ENCODE measurements around the gene GGA1.
"Not testable (repeated sequence)": the region's sequence is repeated elsewhere in the genome, so short reads cannot be mapped to it uniquely, and the experiment has no call there.

The GGA1 gene

DNA sequence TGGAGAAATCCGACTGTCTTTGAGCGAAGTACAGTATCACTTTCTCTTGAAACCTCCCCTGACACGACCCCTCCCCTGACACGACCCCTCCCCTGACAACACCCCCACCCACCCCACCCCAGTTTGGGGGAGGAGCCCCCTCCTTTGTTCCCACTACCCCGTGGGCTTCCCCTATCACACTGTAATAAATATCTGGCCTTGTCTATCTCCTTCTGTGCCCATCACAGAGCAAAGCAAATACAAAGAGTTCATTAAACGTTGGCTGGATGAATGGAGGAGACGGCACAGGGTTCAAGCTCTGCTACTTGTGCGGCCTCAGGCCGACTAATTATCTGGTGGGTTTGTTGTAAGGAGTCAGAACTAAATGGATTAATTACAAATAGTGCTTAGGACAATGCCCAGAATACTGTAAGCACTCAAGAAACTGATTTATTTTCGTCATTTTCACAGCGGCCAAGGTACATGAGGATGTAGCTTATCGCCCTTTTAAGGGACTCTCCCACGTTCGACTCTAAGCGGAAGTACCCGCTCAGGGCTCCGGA, 628 bp upstream of the GGA1 start:
- in situ Hi-C loops (cut with HindIII; ENCODE audit: low sequenced_read_pairs) = no loop called here
- DNase-seq (ENCODE audit: low read depth) = no peak
- peak overlapping the region; percentile 88 for H3K4me3 ChIP-seq (ENCODE audit: low read depth, low read length)
- TF ChIP-seq, protein P1, sequence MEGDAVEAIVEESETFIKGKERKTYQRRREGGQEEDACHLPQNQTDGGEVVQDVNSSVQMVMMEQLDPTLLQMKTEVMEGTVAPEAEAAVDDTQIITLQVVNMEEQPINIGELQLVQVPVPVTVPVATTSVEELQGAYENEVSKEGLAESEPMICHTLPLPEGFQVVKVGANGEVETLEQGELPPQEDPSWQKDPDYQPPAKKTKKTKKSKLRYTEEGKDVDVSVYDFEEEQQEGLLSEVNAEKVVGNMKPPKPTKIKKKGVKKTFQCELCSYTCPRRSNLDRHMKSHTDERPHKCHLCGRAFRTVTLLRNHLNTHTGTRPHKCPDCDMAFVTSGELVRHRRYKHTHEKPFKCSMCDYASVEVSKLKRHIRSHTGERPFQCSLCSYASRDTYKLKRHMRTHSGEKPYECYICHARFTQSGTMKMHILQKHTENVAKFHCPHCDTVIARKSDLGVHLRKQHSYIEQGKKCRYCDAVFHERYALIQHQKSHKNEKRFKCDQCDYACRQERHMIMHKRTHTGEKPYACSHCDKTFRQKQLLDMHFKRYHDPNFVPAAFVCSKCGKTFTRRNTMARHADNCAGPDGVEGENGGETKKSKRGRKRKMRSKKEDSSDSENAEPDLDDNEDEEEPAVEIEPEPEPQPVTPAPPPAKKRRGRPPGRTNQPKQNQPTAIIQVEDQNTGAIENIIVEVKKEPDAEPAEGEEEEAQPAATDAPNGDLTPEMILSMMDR (IDR thresholded peaks at IDR 0.05; ENCODE audit: low read depth, low read length, missing control alignments) = no peak

- no peak for DNase-seq (ENCODE audit: low read depth)
- TF ChIP-seq, protein P1 (IDR thresholded peaks at IDR 0.05; ENCODE audit: low read depth, low read length, missing control alignments) = no peak
- H3K4me3 ChIP-seq (ENCODE audit: low read depth, low read length) = peak overlapping the region; percentile 88
- in situ Hi-C loops (cut with HindIII; ENCODE audit: low sequenced_read_pairs) = no loop called here
Measured at GRCh38 chr22:37609240-37610152, 862 bp downstream of the GGA1 start.

DNA sequence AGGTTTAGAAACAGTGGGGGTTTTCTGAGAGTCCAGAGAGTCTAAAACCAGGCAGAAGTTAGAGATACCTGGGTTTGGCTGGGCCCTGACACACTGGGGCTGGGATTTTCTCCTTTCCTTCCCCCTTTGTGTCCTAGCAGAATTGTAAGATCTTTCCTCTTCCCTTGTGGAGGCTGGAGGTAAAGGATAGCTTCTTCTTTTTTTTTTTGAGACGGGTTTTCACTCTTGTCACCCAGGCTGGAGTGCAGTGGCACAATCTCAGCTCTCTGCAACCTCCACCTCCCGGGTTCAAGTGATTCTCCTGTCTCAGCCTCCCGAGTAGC, 1.5 kb downstream of the GGA1 start:
- DNase-seq (ENCODE audit: low read depth); in situ Hi-C loops (cut with HindIII; ENCODE audit: low sequenced_read_pairs): not testable (repeated sequence)
- H3K4me3 ChIP-seq (ENCODE audit: low read depth, low read length) = peak overlapping the region; percentile 88

- in situ Hi-C loops (cut with HindIII; ENCODE audit: low sequenced_read_pairs) = no loop called here
- DNase-seq (ENCODE audit: low read depth) = no peak
Measured at GRCh38 chr22:37610480-37611129, 2.0 kb downstream of the GGA1 start.

DNA sequence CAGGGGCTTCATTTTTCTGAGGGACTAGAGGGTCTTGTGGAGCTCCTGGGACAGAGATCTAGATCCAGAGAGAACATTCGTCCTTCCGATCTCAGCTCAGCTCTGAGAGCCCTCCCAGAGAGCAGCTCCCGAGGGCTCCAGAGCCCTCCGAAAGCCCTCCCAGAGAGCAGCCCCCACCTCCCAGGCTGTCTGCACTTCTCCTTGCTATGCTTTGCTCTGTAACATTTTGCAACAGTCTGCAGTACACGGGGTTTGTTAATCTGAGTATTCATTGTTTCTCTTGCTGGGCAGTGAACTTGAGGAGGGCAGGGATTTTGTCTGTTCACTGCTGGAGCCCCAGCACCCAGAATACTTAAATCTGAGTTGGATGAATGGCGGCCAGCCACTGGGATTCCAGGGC, 2.6 kb downstream of the GGA1 start:
- in situ Hi-C loops (cut with HindIII; ENCODE audit: low sequenced_read_pairs) = no loop called here
- H3K4me3 ChIP-seq (ENCODE audit: low read depth, low read length) = no peak overlapping the region
- TF ChIP-seq, protein P1 (IDR thresholded peaks at IDR 0.05; ENCODE audit: low read depth, low read length, missing control alignments) = no peak
- DNase-seq (ENCODE audit: low read depth) = no peak

More at GRCh38 chr22:37610480-37611129, 2.0 kb downstream of the GGA1 start:
- TF ChIP-seq, protein P1 (IDR thresholded peaks at IDR 0.05; ENCODE audit: low read depth, low read length, missing control alignments) = no peak
- H3K4me3 ChIP-seq (ENCODE audit: low read depth, low read length) = no peak overlapping the region

- in situ Hi-C loops (cut with HindIII; ENCODE audit: low sequenced_read_pairs) = no loop called here
- DNase-seq (ENCODE audit: low read depth) = no peak
- no peak overlapping the region for H3K4me3 ChIP-seq (ENCODE audit: low read depth, low read length)
- TF ChIP-seq, protein P1 (IDR thresholded peaks at IDR 0.05; ENCODE audit: low read depth, low read length, missing control alignments) = no peak
Measured at GRCh38 chr22:37616201-37617083, 7.8 kb downstream of the GGA1 start.

Data from astrocyte of the cerebellum (primary cell).